D341Med (cell line): Measurements from ENCODE around the gene HHAT.

Experiments used
- DNase-seq: peaks from one replicate; pipeline ENCODE4 v3.0.0; 2012; ENCODE audit warnings: low spot score

The HHAT gene

DNA sequence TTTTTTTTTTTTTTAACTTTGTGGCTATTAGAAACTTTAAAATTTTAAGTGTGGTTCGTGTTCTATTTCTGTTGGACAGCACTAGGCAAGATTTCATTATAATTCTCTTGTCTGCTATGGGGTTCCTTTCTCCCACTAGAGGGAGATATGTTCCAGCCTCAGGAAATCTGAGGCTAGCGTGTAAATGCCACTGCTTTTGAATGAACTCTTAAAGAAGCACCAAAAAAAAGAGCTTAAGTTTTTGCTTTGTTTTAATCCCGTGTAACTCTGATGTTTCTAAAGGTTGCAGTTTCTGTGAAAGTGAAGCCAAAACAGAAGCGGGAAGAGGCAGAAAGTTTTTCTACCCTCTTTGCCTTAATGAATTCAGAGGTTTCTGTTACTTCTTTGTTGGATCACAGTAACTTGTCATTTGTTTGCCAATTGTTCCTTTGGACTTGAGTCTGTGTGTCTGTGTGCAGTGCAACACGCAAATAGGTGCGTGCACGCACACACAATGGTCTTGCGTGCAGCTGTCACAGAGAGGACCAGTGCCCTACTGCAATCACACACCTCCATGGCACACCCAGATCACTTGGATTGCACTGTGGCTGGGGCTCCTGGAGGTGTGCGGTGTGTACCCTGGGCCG, 32.3 kb downstream of the HHAT start:
- DNase-seq: peak; percentile 51

DNA sequence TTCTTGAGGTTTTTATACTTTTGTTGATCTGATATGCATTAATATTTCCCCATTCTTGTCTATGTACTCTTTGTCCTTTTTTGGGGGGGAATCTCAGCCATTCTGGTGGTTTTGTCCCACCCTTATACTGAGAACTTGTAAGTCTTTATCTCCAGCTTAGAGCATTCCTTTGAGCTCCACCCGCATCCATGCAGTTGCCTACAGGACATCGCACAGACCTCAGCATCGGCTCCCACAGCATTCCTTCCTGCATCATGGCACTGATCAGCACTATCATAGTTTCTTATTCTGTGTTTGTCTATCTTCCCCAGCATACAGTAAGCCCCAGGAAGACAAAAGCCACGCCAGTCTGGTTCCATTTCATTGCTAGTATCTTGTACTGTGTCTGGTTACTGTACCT, 33.0 kb downstream of the HHAT start:
- no peak for DNase-seq

DNA sequence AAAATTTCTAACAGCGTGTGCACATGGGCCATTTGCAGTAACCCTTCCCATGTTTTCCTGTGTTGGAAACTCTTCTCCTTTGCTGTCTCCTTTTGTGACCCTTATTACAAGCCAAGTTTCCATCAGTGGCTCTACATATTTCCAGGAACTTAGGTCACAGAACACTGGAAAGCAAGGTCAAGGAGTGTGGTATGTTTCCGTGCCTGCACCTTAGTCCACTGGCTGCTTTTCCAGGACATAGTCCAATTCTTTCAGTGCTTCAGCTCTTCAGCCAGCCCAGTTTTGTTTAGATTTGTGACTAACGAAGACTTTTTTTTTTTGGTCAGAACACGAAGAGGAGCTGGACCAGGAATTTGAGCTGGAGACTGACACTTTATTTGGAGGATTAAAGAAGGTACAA, 33.8 kb downstream of the HHAT start:
- no peak for DNase-seq

DNA sequence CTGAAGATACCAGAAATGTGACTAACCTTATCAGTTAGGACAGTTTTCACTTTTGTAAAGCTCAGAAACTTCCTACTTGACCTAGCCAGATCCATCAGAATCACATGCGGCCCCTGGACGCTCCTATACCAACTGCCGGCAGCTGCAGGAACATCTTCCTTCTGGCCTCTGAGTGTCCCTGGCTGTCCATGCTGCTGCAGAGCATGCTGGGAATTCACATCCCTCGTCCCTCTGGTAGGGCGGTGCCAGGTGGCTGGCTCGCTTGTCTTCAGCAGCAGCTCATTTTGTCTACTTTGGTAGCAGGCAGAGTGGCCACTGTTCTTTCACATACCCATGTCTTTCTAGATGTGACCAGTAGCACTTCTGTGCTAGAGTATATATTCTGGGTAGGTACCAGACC, 34.4 kb downstream of the HHAT start:
- DNase-seq: no peak

DNA sequence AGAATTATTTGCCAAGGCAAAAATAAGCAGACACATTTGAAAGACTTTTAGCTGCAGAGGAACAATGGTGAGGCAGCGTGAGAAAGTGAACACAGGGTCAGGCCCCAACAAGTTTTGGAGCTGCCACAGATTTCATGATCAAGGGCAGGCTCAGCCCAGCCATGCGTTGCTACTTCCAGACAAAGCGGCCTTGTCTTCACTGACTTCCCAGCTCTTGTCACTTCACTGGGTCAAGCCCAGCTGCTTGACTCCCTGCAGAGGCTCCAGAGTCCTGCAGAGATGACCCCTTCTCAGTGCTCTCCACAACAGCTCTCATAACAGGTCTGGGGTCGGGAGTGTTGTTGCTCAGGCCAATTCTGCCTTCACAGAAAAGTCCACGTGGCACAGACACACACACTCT, 35.8 kb downstream of the HHAT start:
- DNase-seq: no peak

DNA sequence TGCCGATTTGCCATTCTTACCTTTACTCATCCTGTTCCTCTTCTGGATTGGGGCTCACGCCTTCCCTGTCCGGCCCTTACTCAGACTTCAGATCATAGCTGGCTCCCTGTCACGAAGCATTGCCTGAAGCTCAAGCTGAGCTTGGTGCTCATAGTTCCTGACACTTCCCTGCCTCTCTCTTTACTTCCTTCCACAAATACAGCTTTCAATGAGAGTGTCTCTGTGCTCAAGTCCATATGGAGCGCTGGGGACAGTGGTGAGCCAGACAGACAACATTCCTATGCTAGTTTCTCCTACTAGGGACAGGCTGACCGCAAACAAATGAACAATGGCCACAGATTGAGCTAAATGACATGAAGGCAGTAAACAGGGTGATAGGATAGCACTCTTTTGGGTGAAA, 38.1 kb downstream of the HHAT start:
- DNase-seq: no peak

DNA sequence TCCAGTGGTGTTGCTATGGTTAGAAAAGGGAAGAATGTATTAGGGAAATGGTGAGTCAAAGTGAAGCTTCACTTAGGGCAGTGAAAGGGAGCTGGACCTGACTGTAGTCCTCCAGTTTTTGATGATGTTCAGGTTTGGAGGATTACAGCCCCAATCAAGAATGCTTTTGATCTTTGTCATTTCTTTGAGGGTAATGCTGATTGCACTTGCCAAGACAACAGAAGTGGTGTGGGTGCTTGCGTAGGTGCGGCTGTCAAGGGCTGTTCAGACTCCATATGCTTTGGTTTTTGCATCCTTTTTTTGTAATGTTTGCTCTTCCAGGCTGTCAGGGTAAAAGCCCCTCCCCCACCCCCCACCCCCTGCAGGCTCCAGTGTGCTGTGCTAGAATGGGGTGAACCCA, 38.9 kb downstream of the HHAT start:
- DNase-seq: no peak

DNA sequence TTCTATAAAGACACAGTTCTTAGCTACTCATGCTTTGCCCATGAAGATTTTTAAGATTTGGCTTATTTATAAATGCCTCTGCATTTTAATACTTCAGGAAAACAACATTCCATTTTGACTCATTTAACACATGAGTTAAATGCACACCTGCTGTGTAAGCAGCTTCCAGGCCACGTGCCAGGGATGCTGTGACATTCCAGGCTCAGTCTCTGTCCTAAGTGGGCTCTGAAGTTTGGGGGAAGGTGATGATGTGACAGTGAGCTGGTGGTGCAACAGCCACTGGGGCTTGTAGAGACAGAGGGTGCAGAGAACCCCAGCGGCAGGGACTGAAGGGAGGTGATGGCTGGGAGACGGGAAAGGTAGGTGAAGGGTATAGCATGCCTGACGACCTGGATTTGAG, 40.7 kb downstream of the HHAT start:
- no peak for DNase-seq

DNA sequence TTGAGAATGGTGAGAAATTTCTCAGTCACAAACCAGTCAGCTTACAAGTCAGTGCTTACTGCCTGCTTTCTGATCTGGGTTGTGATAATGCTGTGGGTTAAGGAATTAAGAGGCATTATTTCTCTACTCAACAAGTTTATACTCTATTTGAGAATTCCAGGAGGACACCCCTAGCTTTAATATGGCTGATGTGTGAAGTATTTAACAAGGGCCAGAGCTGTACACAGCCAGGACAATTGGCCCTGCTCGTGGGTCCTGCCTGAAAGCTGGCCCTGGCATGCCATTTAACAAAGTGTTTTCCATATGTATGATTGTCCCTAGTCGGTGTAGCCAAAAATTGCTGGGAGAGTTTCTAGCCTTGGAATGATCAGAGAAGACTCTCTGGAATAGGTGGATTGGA, 43.2 kb downstream of the HHAT start:
- DNase-seq: no peak

DNA sequence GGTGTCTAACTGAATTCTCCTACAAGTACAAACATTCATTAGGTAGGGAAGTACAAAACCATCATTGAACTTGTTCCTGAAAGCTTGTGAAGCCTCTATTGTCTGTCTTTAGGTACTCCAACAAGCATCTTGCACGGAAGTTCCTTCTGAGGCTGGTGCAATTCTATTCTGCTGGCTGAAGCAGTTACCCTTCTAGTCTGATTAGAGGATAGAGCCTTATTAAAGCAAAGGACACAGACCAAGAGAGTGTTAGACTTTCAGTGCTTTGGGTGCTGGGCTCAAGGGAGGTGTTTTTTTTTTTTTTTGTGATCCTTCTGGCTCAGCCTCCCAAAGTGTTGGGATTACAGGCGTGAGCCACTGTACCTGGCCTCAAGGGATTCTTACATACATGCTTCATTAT, 43.8 kb downstream of the HHAT start:
- no peak for DNase-seq

DNA sequence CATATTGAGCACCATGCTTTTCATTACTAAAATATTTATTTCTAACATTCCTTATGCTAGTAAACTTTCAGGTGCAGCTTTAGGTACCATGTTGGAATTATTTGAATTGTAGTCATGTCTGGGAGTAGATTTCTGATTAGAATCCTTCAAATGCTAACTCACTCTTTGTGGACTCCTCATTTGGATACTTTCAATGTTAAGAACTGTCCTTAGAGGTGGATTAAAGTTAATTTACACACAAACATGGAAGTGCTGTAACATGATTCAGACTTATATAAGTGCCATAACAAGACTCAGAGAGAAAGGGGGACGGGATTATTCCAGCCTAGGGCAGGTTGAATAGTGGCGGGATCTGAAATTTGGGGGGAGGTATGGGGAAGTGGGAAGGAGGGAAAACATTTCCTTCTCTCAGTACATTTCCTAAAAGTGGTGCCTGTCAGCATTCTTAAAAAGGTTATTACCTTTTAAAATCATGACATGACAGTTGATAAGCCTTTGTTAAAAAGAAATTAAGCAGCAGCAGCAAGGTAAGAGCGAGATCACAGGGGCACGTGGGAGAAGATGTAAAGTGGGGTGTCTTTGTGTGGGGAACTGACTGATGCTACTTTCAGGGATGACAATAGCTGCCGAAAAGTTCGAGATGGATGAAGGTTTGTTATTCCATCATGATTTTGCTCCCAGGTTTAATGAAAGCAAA, 44.4 kb downstream of the HHAT start:
- no peak for DNase-seq

DNA sequence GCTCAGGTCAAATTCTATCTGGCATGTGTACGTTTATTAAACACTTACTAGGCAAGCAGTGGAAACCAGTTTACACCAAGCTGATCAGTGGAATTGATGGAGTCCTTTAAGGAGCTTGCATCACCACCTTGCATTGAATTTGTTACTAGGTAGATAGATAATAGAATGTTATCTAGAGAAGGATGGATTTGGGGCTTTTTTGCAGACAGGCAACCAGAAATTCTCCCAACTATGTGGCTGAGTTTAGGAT, 44.9 kb downstream of the HHAT start:
- no peak for DNase-seq

DNA sequence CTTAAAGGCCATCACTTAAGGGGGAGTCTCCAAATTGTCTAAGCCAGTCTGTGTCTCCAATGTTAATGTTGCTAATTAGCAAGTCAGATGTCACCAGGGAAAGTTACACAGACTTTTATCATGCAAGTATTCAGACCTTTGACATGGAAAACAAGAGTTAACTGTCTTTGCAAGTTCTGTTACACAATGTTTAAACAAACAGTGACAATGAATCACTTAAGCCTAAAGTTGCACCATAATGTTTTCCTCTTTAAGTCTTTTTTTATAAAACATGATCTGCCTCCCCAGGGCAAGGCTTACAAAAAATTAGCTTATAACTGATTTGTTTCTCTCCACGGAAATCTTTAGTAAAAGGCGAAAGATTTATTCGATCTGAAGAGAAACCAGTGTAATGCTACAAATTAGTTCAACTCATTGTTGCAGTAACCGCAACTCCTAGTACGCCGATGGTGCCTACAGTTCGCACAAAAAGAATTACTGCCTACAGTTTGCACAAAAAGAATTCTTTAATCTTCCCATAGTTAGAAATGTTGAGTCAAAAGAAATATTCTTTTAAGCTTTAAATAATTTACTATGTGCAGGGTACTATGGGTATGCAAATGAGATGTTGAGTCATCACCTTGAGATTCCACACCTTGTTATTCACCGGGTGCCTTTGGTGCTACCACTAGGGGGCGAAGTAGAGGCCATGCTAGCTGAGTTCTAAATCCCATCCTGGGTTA, 45.3 kb downstream of the HHAT start:
- peak; percentile 61 for DNase-seq

DNA sequence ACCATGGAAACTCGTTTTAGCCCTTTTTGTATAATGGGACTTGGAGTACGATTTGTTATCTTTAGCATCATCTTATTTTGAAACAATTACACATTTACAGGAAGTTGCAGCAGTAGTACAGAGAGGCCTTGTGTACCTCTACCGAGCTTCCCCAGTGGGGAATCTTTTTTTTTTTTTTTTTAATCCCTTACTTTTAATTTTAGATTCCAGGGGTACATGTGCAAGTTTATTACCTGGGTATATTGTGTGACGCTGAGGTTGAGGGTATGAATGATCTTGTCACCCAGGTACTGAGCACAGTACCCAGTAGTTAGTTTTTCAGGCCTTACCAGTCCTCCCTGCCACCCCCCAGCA, 45.9 kb downstream of the HHAT start:
- DNase-seq: no peak

DNA sequence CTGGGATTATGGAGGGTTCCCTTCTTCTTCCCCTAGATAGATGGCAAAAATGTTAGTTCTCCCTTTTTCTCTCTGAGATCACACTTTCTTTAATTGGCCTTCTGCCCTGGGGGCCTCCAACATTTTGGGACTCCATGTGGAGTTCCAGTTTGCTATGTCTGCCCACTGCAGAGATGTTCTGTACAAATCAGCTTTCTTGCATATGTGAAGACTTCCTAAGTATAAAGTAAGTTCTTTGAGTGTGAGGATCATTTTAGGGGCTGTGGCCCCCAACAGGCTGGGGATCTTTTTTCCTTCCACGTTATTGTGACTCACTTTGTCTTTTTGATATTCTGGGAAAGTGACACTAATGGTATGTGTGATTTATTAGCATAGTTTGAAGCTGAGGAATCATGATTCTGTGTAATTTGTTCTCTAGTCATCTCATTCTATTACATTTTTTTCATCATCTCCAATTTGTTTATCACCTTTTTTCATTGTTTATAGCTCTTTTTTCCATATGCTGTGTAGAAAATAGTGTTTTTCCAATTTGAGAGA, 48.2 kb downstream of the HHAT start:
- DNase-seq: no peak

DNA sequence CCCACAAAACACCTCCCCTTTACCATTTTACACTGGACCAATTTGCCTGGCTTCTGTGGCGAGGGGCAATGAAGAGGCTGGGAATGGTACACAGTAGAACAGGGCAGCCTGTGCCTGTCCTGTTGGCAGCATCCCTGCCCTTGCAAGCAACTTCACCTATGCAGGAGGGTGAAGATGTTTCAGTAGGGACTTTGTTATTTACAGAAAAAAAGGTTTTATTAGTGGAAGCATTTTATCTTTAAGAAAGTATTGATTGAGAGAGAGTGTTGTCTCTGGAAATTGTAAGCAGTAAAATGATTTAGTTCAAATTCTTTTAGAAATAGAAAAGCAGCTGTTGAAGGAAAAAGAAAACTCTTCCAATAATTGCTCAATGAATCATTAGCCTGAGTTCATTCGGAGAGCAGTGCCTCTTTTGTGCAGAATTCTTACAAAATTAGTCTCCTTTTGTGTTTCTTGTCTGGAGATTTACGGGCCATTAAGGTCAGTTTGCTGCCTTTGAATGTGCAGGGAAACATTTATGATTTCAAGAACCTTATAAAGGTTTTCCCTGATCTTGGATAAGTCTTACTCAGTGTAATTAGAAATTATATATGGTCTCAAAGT, 49.1 kb downstream of the HHAT start:
- no peak for DNase-seq

DNA sequence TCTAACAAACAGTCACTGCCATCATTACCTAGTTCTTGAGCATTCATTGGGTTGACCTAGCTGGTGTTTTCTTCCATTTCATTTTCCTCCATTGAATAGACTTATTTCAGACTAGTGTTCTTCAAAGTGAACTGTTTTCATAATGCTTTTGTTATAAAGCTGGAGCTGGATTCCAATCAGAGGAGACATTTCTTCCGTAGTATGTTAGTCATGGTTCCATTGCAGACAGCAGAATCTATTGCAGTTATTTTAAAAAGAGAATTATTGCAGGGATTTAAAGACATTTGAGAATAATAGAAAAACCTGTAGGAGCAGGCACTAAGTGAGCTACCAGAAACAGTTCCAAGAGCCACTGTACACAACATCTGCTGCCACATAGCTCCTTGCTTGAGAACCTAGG, 50.0 kb downstream of the HHAT start:
- DNase-seq: no peak

DNA sequence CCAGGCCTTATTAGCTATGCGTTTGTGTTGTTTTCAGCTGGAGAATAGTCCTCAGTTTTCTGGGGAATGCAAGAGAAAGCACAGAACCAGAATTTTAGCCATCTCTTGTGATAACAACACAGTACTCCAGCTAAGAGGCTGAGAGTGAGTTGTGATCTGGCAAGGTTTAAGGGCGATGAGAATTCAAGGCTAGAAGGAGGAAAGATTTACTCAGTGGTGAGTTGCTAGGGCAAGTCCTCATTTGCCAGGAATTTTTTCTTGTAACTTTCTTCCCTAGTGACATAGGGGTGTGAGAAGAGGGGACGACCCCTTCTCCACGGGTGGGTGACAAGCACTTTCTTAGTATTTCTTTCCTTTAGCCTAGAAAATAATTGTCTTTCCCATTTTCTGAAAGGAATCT, 53.2 kb downstream of the HHAT start:
- DNase-seq: no peak

DNA sequence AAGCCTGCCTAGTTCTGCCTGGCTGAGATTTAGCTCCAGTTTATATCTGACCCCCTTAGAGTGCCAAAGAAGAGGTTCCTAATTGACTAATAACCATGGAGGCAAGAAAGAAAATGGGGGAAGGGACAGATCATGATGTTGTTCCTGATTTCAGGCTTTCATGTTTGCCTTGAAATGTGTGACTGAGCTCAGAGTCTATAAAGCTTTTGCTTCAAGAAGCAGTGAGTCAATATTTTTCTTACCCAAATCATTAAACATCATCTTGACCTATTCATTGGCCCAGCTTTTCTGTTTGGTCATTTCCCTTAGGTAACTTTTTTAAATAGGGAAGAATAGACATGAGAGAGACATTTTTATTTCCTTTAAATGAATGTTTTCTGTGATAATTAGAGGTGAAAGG, 55.9 kb downstream of the HHAT start:
- no peak for DNase-seq

DNA sequence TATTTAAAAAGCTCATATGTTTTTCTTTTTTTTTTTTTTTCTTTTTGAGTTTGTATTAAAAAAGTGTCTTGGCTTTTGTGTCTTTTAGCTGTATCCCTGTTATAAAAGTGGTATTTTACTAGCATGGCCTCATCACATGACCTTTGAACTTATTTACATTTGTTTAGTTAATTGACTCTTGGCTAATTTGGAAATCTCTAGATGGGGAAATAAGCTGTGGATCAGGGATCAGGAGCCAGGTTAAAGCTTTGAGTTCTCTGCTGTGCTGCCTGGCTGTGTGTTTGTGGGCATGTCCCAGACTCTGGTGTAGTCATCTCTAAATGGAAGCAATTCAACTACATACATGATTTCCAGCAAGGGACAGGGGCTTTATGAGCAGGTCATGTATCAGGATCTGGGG, 56.5 kb downstream of the HHAT start:
- DNase-seq: peak; percentile 20

DNA sequence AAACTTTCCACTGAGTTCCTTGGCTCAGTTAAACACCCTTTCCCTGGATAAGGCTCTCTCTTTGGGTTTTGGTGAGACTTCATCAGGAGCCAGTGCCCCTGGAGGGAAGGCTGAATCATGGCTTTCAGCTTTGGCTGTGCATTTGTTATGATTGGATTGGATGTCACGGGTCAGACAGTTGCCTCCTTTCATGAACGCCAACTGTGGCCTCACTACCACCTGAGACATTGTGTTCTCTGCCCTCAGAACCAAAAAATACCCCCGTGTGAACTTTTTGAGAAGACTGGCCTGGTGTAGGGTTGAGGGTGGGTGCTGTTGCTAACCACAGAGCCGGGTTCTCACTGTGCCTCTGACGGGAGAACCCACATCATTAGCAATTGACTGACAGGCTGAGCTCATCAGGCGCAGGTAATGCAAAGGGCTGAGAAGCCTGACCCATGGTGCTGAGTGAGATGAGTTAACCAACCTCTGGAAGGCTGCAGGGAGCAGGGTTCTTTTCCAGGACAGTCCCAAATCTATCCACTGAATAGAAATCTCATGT, 65.6 kb downstream of the HHAT start:
- no peak for DNase-seq

DNA sequence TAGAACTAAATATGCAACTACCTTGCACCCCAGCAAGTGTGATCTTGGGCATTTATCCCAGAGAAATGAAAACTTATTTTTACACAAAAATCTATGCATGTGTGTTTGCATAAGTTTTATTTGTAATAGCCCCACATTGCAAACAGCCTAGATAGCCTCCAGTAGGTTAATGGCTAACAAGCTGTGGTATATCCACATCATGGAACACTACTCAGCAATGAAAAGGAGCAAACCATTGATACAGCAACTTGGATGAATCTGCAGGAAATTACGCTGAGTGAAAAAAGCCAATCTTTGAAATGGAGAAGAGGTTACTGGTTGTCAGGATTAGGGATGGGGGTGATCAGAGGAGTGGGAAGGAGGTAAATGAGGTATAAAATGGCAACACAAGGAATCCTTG, 67.8 kb downstream of the HHAT start:
- DNase-seq: no peak

DNA sequence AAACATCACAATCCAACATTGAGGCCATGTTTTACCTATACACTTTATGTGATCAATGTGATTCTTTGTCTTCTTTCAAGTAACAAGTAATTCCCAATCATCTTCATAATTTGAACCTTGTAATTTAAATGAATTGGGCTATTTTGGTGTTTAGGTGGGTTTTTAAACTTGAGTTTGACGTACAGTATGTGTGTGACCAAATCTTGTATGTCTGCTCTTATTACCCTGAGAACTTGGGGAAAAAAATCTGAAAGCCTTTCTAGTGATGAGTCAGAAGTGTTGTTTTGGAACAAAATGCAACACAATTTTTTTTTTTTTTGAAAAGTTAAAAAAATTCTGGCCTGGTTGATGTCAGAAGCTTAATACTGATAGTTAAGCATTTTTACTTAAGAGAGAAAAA, 68.5 kb downstream of the HHAT start:
- no peak for DNase-seq
